MCF 10A (cell line): Measurements from ENCODE around the gene GRIA2. TPM values are rescaled to one million over a fixed set of nuclear protein-coding genes. Genes with fewer than 3 reads are reported as not detected.
"Not testable (repeated sequence)": the region's sequence is repeated elsewhere in the genome, so short reads cannot be mapped to it uniquely, and the experiment has no call there.

ENCODE experiments used
- Bru-seq: library from RNA; stranded (reverse); fragments of 400-500 nt; gene quantifications from one replicate; lab custom pipeline; 2021; lab: Mats Ljungman, UMichigan
- BruChase-seq, 2 experiments: library from RNA; stranded (reverse); fragments of 400-500 nt; gene quantifications; one replicate each; lab custom pipeline; 2021; lab: Mats Ljungman, UMichigan
- BruUV-seq: library from RNA; stranded (reverse); fragments of 400-500 nt; replicated peaks from 2 replicates; lab custom pipeline; 2021; lab: Mats Ljungman, UMichigan
- CTCF ChIA-PET: fragments of 300-600 bp; sonication (Branson Sonifier 250); formaldehyde crosslinking; extraction: SDS; loops from one replicate; lab custom pipeline; 2021; ENCODE audit warnings: antibody characterized with exemption, inconsistent platforms; lab: Yijun Ruan, JAX
- POLR2A ChIA-PET: fragments of 300-600, 350-650 bp; sonication (Branson Sonifier 250); formaldehyde crosslinking; extraction: SDS; loops from one replicate; lab custom pipeline; 2020; ENCODE audit warnings: antibody characterized with exemption, inconsistent platforms; lab: Yijun Ruan, JAX
- DNase-seq: peaks from one replicate; pipeline ENCODE4 v3.0.0-alpha.2; 2018; ENCODE audit not compliant: unreplicated experiment
- H3K27ac Mint-ChIP-seq: one replicate; pipeline ENCODE4 v1.8.0; 2022; ENCODE audit warnings: mild to moderate bottlenecking, low read depth, mixed read lengths; ENCODE audit not compliant: unreplicated experiment
- H3K27me3 Mint-ChIP-seq: one replicate; pipeline ENCODE4 v1.8.0; 2022; ENCODE audit warnings: mixed read lengths; ENCODE audit not compliant: insufficient read depth, unreplicated experiment
- H3K36me3 Mint-ChIP-seq: one replicate; pipeline ENCODE4 v1.8.0; 2022; ENCODE audit warnings: mild to moderate bottlenecking, moderate library complexity, mixed read lengths; ENCODE audit not compliant: insufficient read depth, unreplicated experiment
- H3K4me1 Mint-ChIP-seq: one replicate; pipeline ENCODE4 v1.8.0; 2022; ENCODE audit warnings: mixed read lengths; ENCODE audit not compliant: insufficient read depth, unreplicated experiment
- H3K4me3 Mint-ChIP-seq: one replicate; pipeline ENCODE4 v1.8.0; 2022; ENCODE audit warnings: mild to moderate bottlenecking, moderate library complexity, mixed read lengths; ENCODE audit not compliant: unreplicated experiment
- H3K9me3 Mint-ChIP-seq: one replicate; pipeline ENCODE4 v1.8.0; 2022; ENCODE audit warnings: mixed read lengths; ENCODE audit not compliant: unreplicated experiment
- intact Hi-C: fragments of 100-400 bp; cut with micrococcal nuclease; formaldehyde crosslinking; loops from 2 replicates; pipeline ENCODE4 v1.14.1; 2022
- long read RNA-seq: library from polyadenylated mRNA; stranded (forward); transcript quantifications from one replicate; pipeline ENCODE4 v2.0.0, GENCODE V29; 2022
- total RNA-seq: library from RNA; stranded (reverse); gene quantifications from 2 replicates; pipeline ENCODE4 v1.2.3, GENCODE V29; 2022
- TF ChIP-seq, protein P1 (sequence below): fragments of 200-600 bp; IDR thresholded peaks from one replicate; pipeline ENCODE4 v1.8.0; 2022; ENCODE audit warnings: antibody characterized with exemption, mild to moderate bottlenecking; ENCODE audit not compliant: unreplicated experiment

The GRIA2 gene
- total RNA-seq: not detected in 2 replicates
- Bru-seq, nascent RNA: percentile 1 among the genes with signal in this experiment
- percentile 5 among the genes with signal in this experiment for BruChase-seq, experiment 1, labeled RNA remaining after a 6-hour chase
- percentile 8 among the genes with signal in this experiment for BruChase-seq, experiment 2, labeled RNA remaining after a 2-hour chase
- long read RNA-seq: 0 reads

DNA sequence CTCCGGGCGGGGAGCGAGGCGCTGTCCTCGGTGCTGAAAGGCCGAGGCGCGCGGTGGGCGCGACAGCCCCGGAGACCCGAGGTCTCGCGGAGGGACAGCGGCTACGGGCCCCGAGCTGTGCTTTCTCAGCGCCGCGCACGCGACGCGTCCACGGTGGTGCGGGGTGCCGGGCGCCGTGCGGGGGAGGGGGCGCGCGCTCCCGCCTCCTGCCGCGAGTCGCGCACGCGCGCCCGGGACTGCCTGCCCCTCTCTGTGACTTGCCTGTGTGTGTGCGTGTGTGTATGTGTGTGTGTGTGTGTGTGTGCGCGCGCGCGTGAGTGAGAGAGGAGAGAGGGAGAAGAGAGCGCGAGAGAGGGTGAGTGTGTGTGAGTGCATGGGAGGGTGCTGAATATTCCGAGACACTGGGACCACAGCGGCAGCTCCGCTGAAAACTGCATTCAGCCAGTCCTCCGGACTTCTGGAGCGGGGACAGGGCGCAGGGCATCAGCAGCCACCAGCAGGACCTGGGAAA is at the start of gene GRIA2:
Gene GRIA2, plus strand, starts transcription at position 358 of the 511 bp plus-strand sequence. CDS start 315 bp downstream, outside the sequence.
- CTCF ChIA-PET: interaction anchor here (0.6 to 3.9 kb wide), 7 partner anchors 171 to 765 kb away, joined by 3 to 25 read pairs (median 3); no protein-coding TSS in a partner anchor
- TF ChIP-seq, protein P1, sequence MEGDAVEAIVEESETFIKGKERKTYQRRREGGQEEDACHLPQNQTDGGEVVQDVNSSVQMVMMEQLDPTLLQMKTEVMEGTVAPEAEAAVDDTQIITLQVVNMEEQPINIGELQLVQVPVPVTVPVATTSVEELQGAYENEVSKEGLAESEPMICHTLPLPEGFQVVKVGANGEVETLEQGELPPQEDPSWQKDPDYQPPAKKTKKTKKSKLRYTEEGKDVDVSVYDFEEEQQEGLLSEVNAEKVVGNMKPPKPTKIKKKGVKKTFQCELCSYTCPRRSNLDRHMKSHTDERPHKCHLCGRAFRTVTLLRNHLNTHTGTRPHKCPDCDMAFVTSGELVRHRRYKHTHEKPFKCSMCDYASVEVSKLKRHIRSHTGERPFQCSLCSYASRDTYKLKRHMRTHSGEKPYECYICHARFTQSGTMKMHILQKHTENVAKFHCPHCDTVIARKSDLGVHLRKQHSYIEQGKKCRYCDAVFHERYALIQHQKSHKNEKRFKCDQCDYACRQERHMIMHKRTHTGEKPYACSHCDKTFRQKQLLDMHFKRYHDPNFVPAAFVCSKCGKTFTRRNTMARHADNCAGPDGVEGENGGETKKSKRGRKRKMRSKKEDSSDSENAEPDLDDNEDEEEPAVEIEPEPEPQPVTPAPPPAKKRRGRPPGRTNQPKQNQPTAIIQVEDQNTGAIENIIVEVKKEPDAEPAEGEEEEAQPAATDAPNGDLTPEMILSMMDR: no peak
- peaks cover 32% of the 10 kb centered on the region for H3K27me3 Mint-ChIP-seq
- H3K4me1 Mint-ChIP-seq: peaks cover 5% of the 10 kb centered on the region
- intact Hi-C loops: no loop called here
- BruUV-seq: no TSS peak
- no peak within 1 kb of the TSS for H3K27ac Mint-ChIP-seq
- no peak for DNase-seq
- POLR2A ChIA-PET: interaction anchor here (0.7 kb wide), 1 partner anchor 11 kb away, joined by 4 read pairs; no protein-coding TSS in a partner anchor
- no peaks in the 10 kb centered on the region for H3K9me3 Mint-ChIP-seq
- H3K36me3 Mint-ChIP-seq: no peaks in the 10 kb centered on the region
- peak within 1 kb of the TSS; percentile 61 for H3K4me3 Mint-ChIP-seq

DNA sequence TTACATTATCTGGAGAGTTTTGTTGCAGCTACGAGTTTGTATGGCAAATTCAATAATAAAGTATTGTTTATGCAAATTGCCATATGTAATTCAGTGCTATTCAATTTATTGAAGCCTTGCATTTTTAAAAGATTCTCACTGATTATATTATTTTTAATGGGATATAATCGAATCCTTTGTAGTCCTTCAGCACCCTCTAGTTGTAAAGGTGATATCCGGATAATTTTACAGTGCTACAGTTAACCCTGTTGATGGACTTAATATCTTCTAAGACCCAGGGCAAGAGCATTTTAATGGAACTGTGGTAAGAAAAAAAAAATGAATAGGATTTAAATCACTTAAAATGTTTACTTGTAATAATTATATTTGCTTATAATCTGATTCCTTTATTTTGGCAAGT is 48.5 kb upstream of the GRIA2 start:
- DNase-seq: peak; percentile 26

DNA sequence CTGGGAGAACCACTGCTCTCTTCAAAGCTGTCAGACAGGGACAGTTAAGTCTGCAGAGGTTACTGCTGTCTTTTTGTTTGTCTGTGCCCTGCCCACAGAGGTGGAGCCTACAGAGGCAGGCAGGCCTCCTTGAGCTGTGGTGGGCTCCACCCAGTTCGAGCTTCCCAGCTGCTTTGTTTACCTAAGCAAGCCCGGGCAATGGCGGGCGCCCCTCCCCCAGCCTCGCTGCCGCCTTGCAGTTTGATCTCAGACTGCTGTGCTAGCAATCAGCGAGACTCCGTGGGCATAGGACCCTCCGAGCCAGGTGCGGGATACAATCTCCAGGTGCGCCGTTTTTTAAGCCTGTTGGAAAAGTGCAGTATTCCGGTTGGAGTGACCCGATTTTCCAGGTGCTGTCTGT is 40.3 kb upstream of the GRIA2 start:
- H3K9me3 Mint-ChIP-seq, H3K36me3 Mint-ChIP-seq, H3K27ac Mint-ChIP-seq, H3K4me1 Mint-ChIP-seq, POLR2A ChIA-PET, BruUV-seq, H3K27me3 Mint-ChIP-seq, CTCF ChIA-PET, H3K4me3 Mint-ChIP-seq, DNase-seq, intact Hi-C loops: not testable (repeated sequence)

More for the DNA sequence above, 48.5 kb upstream of the GRIA2 start:
- Mint-ChIP-seq H3K4me1 (no peaks in the 10 kb centered on the region), H3K27me3 (no peaks in the 10 kb centered on the region), H3K27ac (no peak overlapping the region), H3K4me3 (no peak overlapping the region), H3K36me3 (no peaks in the 10 kb centered on the region), H3K9me3 (no peaks in the 10 kb centered on the region)
- no TSS peak for BruUV-seq
- CTCF ChIA-PET: no interaction called here
- intact Hi-C loops: loop anchor here (1.0 to 5.0 kb wide), 3 partner anchors 125 to 697 kb away; partner anchors contain the start of gene PDGFC
- POLR2A ChIA-PET: no interaction called here
- TF ChIP-seq, protein P1: peak; percentile 25

DNA sequence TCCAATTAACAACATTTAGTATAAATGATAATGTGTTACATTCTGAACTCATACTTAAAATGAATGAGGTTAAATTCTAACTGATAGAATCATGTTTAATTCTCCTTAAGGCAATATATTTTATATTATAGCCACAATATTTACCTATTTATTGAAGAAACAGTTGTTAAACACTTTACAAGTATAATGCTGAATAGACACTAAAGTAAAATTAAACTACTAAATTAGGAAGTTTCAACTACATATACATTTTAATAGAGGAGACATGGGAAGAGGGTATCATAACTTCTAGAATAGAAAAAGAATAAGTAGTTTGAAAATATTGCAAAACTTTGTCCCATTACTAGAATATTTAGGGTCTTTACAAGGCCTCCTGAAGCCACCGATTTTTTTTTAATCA is 36.2 kb upstream of the GRIA2 start:
- ChIA-PET POLR2A (no interaction called here), CTCF (no interaction called here)
- Mint-ChIP-seq H3K9me3 (peaks cover 8% of the 10 kb centered on the region), H3K4me3 (no peak overlapping the region), H3K36me3 (no peaks in the 10 kb centered on the region), H3K27me3 (no peaks in the 10 kb centered on the region), H3K4me1 (no peaks in the 10 kb centered on the region), H3K27ac (no peak overlapping the region)
- TF ChIP-seq, protein P1: no peak
- no peak for DNase-seq
- intact Hi-C loops: no loop called here
- no TSS peak for BruUV-seq
